ENCODE results near the gene ARHGEF6.
A peak's percentile ranks its signal among the peaks of the same experiment; 100 is the strongest.

The ARHGEF6 gene

GRCh38 chrX:136689436-136689835 is 91.3 kb downstream of the ARHGEF6 start:
- TF ChIP-seq CTCF (IDR thresholded peaks at IDR 0.05; ENCODE audit: borderline replicate concordance, control extremely low read depth, extremely low read depth, insufficient read depth, missing control alignments) = no peak
- no peak for DNase-seq (ENCODE audit: low spot score)
- in situ Hi-C loops (cut with MboI; ENCODE audit: low sequenced_read_pairs, unreplicated experiment) = loop anchor here (25.0 kb wide), 1 partner anchor 652 kb away; no protein-coding TSS in a partner anchor

- DNase-seq (ENCODE audit: low spot score) = no peak
- in situ Hi-C loops (cut with MboI; ENCODE audit: low sequenced_read_pairs, unreplicated experiment) = loop anchor here (25.0 kb wide), 1 partner anchor 650 kb away; no protein-coding TSS in a partner anchor
- TF ChIP-seq CTCF (IDR thresholded peaks at IDR 0.05; ENCODE audit: borderline replicate concordance, control extremely low read depth, extremely low read depth, insufficient read depth, missing control alignments) = no peak
Observed at GRCh38 chrX:136687457-136687856, 93.3 kb downstream of the ARHGEF6 start.

- no peak for DNase-seq (ENCODE audit: low spot score)
- in situ Hi-C loops (cut with MboI; ENCODE audit: low sequenced_read_pairs, unreplicated experiment) = loop anchor here (25.0 kb wide), 1 partner anchor 647 kb away; no protein-coding TSS in a partner anchor
- no peak for TF ChIP-seq CTCF (IDR thresholded peaks at IDR 0.05; ENCODE audit: borderline replicate concordance, control extremely low read depth, extremely low read depth, insufficient read depth, missing control alignments)
Observed at GRCh38 chrX:136684120-136684519, 96.6 kb downstream of the ARHGEF6 start.

- in situ Hi-C loops (cut with MboI; ENCODE audit: low sequenced_read_pairs, unreplicated experiment) = loop anchor here (25.0 kb wide), 1 partner anchor 642 kb away; no protein-coding TSS in a partner anchor
- DNase-seq (ENCODE audit: low spot score) = no peak
- TF ChIP-seq CTCF (IDR thresholded peaks at IDR 0.05; ENCODE audit: borderline replicate concordance, control extremely low read depth, extremely low read depth, insufficient read depth, missing control alignments) = no peak
Observed at GRCh38 chrX:136679531-136679930, 101.2 kb downstream of the ARHGEF6 start.

- peak; percentile 23 for DNase-seq (ENCODE audit: low spot score)
- no peak for TF ChIP-seq CTCF (IDR thresholded peaks at IDR 0.05; ENCODE audit: borderline replicate concordance, control extremely low read depth, extremely low read depth, insufficient read depth, missing control alignments)
- in situ Hi-C loops (cut with MboI; ENCODE audit: low sequenced_read_pairs, unreplicated experiment) = no loop called here
Observed at GRCh38 chrX:136674270-136674985, 106.3 kb downstream of the ARHGEF6 start.

GRCh38 chrX:136671006-136671610 is 109.6 kb downstream of the ARHGEF6 start:
- TF ChIP-seq CTCF (IDR thresholded peaks at IDR 0.05; ENCODE audit: borderline replicate concordance, control extremely low read depth, extremely low read depth, insufficient read depth, missing control alignments) = no peak
- in situ Hi-C loops (cut with MboI; ENCODE audit: low sequenced_read_pairs, unreplicated experiment) = no loop called here
- DNase-seq (ENCODE audit: low spot score) = no peak
